Stimulated activated CD4-positive, alpha-beta T cell treated with anti-CD3 and anti-CD28 coated beads, TNF-alpha, amount 100 ng/mL, for 1 hour (primary cell): ENCODE data around the gene HACD3.
"Not testable (repeated sequence)": the region's sequence is repeated elsewhere in the genome, so short reads cannot be mapped to it uniquely, and the experiment has no call there.

Source experiments
- DNase-seq, 3 donors: peaks; one replicate each; pipeline ENCODE4 v3.0.0-alpha.2; 2020; ENCODE audit warnings: low read depth in 3 of 3, low spot score in 1 of 3

HACD3 gene

GRCh38 chr15:65599677-65600076, 69.4 kb downstream of the HACD3 start:
- DNase-seq, result no peak

- no peak for DNase-seq
These were observed 72.9 kb downstream of the HACD3 start for GRCh38 chr15:65603134-65603533.

DNA sequence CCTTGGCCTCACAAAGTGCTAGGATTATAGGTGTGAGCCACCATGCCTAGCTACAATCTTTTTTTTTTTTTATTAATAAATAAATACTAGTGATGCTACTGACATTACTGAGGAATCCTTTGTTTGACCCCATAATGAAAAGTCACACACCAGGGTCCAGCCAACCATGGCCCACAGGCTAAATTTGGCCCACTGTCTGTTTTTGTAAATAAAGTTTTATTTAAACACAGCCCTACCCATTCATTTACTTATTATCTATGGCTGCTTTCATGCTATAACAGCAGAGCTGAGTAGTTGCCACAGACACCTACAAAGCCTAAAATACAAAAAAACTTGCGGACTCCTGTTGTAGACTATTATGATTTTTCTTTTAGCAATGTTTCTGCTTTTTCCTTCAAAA, 73.3 kb downstream of the HACD3 start:
- no peak for DNase-seq

GRCh38 chr15:65610871-65611718, 80.8 kb downstream of the HACD3 start, which contains the start of gene INTS14:
TSS of gene INTS14 (minus strand) at chr15:65611131. CDS start at chr15:65607380, 3,751 bp downstream.
- peak; percentile 76 to 94 (median 79) for DNase-seq

- DNase-seq, result no peak
These were observed 81.8 kb downstream of the HACD3 start for GRCh38 chr15:65611888-65612615.

DNA sequence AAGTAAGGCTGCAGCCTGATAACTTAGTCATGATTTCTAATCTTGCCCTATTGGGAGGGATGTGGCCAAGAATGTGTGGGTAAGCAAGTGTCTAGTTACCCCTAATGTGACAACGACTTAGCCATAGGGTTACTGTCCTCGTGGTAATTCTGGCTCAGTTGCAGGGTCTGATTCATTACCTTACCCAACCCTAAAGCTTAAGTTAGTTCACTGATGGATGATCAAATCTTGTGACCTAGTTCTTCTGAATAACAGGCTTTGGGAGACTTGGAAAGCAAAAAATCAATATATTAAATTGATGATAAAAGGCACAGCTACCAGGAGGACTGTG, 82.3 kb downstream of the HACD3 start:
- no peak for DNase-seq

DNA sequence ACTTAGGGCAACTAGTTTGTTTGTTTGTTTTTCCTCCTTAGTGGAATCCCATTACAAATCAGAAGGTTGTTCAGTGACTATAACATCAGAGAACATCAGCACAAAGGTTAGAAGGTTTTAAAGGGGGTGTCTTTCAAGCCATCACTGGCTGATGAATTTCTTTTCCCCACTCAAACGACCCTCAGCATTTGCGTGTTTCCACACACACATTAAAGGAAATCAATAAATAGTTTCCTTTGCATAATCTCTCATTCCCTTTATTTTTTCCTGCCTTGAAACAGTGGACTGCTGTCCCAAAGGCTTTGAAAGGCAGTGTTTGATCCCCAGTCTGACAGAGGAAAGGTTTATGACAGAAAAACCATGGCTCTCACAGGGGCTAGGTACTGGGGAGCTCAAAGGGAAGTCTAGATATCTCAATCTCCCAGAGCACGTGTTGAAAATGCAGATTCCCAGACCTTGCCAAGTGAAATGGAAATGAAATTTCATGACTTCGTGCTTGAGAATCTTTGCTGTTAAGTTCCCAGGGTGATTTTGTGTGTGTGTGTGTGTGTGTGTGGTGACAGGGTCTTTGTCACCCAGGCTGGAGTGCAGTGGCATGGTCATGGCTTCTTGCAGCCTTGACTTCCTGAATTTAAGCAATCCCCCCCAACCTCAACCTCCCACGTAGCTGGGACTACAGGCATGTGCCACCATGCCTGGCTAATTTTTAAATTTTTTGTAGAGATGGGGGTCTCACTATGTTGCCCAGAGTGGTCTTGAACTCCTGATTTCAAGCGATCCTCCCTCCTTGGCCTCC, 82.9 kb downstream of the HACD3 start:
- no peak for DNase-seq

GRCh38 chr15:65615887-65616286, 85.6 kb downstream of the HACD3 start:
- DNase-seq, result not testable (repeated sequence)

DNA sequence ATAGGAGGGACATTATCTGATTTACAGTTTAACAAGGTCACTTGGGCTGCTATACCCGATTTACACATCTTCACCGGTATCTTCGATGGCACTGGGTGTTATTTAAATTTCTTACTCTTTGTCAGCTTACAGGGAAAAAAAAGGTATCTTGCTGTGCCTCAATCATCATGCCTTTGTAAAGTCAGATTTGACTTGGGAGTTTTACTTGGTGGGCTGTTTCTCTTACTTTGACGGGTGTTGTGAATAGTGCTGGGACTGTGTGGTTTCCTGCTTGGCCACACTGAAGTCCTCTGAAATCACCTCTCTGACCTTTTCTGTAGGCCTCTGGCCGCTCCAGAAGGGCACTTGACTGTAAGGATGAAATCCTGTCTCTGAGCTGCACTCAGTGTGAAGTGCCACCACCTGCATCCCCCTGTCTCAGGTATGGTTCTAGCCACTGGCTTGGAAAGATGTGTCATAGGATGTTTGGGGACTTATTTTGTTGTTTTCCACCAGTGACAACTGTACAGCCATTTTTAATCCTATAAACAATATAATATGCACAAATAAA, 88.4 kb downstream of the HACD3 start:
- no peak for DNase-seq

DNA sequence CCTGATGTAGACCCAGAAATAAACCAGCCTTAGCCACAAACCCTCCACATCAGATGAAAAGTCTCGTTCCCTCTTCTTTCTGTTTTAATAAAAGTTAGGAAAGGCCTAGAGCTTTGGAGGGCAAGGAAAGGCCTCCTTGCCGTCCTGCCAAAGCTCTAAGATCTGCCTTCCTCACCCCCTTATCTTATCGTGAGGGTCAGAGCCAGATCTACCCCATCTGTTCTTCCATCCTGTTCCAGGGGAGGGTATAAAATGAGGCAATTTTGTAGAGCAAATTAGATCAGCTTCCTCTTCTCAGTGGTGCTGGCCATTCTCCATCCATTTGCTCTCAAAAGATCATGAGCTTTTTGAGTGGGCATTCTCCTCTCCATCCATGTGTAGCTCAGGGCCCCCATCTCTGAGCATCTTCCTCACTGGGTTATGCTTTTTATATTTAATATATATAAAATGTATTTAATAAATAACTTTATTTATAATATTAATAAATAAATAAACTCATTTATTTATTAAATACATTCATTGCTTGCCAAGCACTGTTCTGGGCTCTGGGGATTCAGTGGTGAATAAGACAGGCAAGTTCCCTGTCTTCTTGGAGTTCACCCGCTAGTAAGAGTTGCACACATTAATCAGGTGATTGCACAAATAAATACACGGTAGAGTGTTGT, 89.5 kb downstream of the HACD3 start:
- no peak for DNase-seq

DNA sequence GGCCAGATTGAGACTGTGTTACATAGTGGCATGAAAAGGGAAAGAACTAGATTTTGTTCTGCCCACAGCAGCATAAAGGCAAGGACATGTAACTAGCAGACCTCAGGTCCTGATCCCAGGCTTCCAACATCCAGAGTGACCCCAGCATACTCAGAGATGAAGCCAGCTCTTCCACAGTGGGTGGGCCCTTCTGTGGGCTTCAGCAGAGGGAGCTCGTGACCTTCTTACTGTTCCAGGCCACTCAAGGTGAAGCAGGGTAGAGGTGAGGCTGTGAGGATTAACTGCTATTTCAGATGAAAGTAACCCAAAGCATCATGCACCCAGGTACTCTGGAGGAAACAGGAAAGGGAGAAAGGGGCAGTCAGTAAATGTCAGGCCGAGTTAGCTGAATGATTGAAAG, 90.6 kb downstream of the HACD3 start:
- DNase-seq, result no peak

- no peak for DNase-seq
These were observed 91.4 kb downstream of the HACD3 start, which contains the start of gene SLC24A1 for GRCh38 chr15:65621638-65622037. TSS of gene SLC24A1 (plus strand) at chr15:65621938. CDS start at chr15:65624081, 2,143 bp downstream.

GRCh38 chr15:65623103-65623502, 92.8 kb downstream of the HACD3 start:
- DNase-seq, result no peak

GRCh38 chr15:65626856-65627255, 96.6 kb downstream of the HACD3 start:
- DNase-seq, result no peak
